Left ventricle myocardium inferior (tissue), 1 donor: ENCODE results near the gene FGF7. TPM values are rescaled to one million over a fixed set of nuclear protein-coding genes. Genes with fewer than 3 reads are reported as not detected.
"Not testable (repeated sequence)": the region's sequence is repeated elsewhere in the genome, so short reads cannot be mapped to it uniquely, and the experiment has no call there.

Experiments
- DNase-seq: peaks from one replicate; pipeline ENCODE4 v3.0.0-alpha.2; 2020
- H3K27ac ChIP-seq: fragments of 200-600 bp; replicated peaks from 2 replicates; pipeline ENCODE4 v1.8.0; 2021
- H3K27me3 ChIP-seq: fragments of 200-600 bp; 2 replicates; pipeline ENCODE4 v1.8.0; 2021; ENCODE audit warnings: low read depth
- H3K36me3 ChIP-seq: fragments of 200-600 bp; 2 replicates; pipeline ENCODE4 v1.8.0; 2021
- H3K4me1 ChIP-seq: fragments of 200-600 bp; 2 replicates; pipeline ENCODE4 v1.8.0; 2021
- H3K4me3 ChIP-seq: fragments of 200-600 bp; 2 replicates; pipeline ENCODE4 v1.8.0; 2021; ENCODE audit warnings: mild to moderate bottlenecking, moderate library complexity
- H3K9me3 ChIP-seq: fragments of 200-600 bp; replicated peaks from 2 replicates; pipeline ENCODE4 v1.8.0; 2021
- CTCF ChIP-seq: fragments of 200-600 bp; IDR thresholded peaks from 2 replicates; pipeline ENCODE4 v1.8.0; 2021; ENCODE audit warnings: antibody characterized with exemption, mild to moderate bottlenecking, borderline replicate concordance
- intact Hi-C: fragments of 100-400 bp; cut with micrococcal nuclease; formaldehyde crosslinking; loops from one replicate; pipeline ENCODE4 v1.11.0; 2022
- total RNA-seq: library from RNA; stranded (reverse); fragmentation: NEBNext Ultra II Directional; extraction: Animal tissue kit (Norgen Biotek cat#: 25700); gene quantifications from one replicate; pipeline ENCODE4 v1.2.1, GENCODE V29; 2021
- donor health status: DM: no; HTN: yes; CAD: no; lungs with severe emphysema.

Gene FGF7
- total RNA-seq, 1 donor from 2014 or later = 34.1 TPM

GRCh38 chr15:49501586-49501985 lies 78.5 kb downstream of the FGF7 start:
- H3K36me3 ChIP-seq = no peaks in the 10 kb centered on the region
- intact Hi-C loops = no loop called here
- no peak overlapping the region for H3K4me3 ChIP-seq
- no peaks in the 10 kb centered on the region for H3K27me3 ChIP-seq
- TF ChIP-seq CTCF = no peak
- H3K27ac ChIP-seq = no peak overlapping the region
- peaks cover 13% of the 10 kb centered on the region for H3K9me3 ChIP-seq
- H3K4me1 ChIP-seq = no peaks in the 10 kb centered on the region
- no peak for DNase-seq

GRCh38 chr15:49506341-49506740 lies 83.3 kb downstream of the FGF7 start:
- no peak for DNase-seq
- no peak for TF ChIP-seq CTCF
- Histone ChIP-seq H3K4me1 (no peaks in the 10 kb centered on the region), H3K9me3 (peaks cover 13% of the 10 kb centered on the region), H3K4me3 (no peak overlapping the region), H3K27me3 (no peaks in the 10 kb centered on the region), H3K36me3 (no peaks in the 10 kb centered on the region), H3K27ac (no peak overlapping the region)
- intact Hi-C loops = no loop called here

- H3K27me3 ChIP-seq = no peaks in the 10 kb centered on the region
- no peak for TF ChIP-seq CTCF
- H3K27ac ChIP-seq = no peak overlapping the region
- intact Hi-C loops = no loop called here
- DNase-seq = no peak
- no peaks in the 10 kb centered on the region for H3K36me3 ChIP-seq
- H3K9me3 ChIP-seq = peaks cover 7% of the 10 kb centered on the region
- H3K4me3 ChIP-seq = no peak overlapping the region
- H3K4me1 ChIP-seq = no peaks in the 10 kb centered on the region
Measured at GRCh38 chr15:49507261-49507660, 84.2 kb downstream of the FGF7 start.

GRCh38 chr15:49512739-49513138 lies 89.7 kb downstream of the FGF7 start:
- H3K4me3 ChIP-seq = not testable (repeated sequence)

GRCh38 chr15:49521802-49522201 lies 98.8 kb downstream of the FGF7 start:
- Histone ChIP-seq H3K4me1 (no peaks in the 10 kb centered on the region), H3K27me3 (no peaks in the 10 kb centered on the region), H3K36me3 (no peaks in the 10 kb centered on the region), H3K27ac (no peak overlapping the region), H3K9me3 (peaks cover 21% of the 10 kb centered on the region), H3K4me3 (no peak overlapping the region)
- intact Hi-C loops = no loop called here
- peak; percentile 27 for TF ChIP-seq CTCF
- DNase-seq = no peak

More at GRCh38 chr15:49512739-49513138, 89.7 kb downstream of the FGF7 start:
- H3K27ac ChIP-seq, H3K4me1 ChIP-seq, intact Hi-C loops, H3K27me3 ChIP-seq, H3K9me3 ChIP-seq, DNase-seq, H3K36me3 ChIP-seq: not testable (repeated sequence)

- intact Hi-C loops = no loop called here
- peaks cover 13% of the 10 kb centered on the region for H3K9me3 ChIP-seq
- H3K4me3 ChIP-seq = no peak overlapping the region
- no peak for TF ChIP-seq CTCF
- no peak for DNase-seq
- H3K4me1 ChIP-seq = no peaks in the 10 kb centered on the region
- no peak overlapping the region for H3K27ac ChIP-seq
- H3K36me3 ChIP-seq = no peaks in the 10 kb centered on the region
- no peaks in the 10 kb centered on the region for H3K27me3 ChIP-seq
Measured at GRCh38 chr15:49528289-49528688, 105.2 kb downstream of the FGF7 start.
